Cardiac septum (tissue), 1 donor: ENCODE data around the gene FAM13B. TPM values are rescaled to one million over a fixed set of nuclear protein-coding genes. Genes with fewer than 3 reads are reported as not detected.
A peak's percentile ranks its signal among the peaks of the same experiment; 100 is the strongest.
"Not testable (repeated sequence)": the region's sequence is repeated elsewhere in the genome, so short reads cannot be mapped to it uniquely, and the experiment has no call there.

Experiments
- DNase-seq: peaks from one replicate; pipeline ENCODE4 v3.0.0-alpha.2; 2020; ENCODE audit warnings: low spot score
- intact Hi-C: fragments of 100-400 bp; cut with DNase I; formaldehyde crosslinking; loops from one replicate; pipeline ENCODE4 v1.14.0; 2022
- total RNA-seq: library from RNA; stranded (reverse); fragmentation: NEBNext Ultra II Directional; extraction: Animal tissue kit (Norgen Biotek cat#: 25700); gene quantifications from one replicate; pipeline ENCODE4 v1.2.1, GENCODE V29; 2021
- donor health status: DM: no; HTN: no; CAD: no.

The FAM13B gene
- total RNA-seq, 1 donor from 2014 or later, result 26.5 TPM

- intact Hi-C loops, result loop anchor here (5.0 kb wide), 1 partner anchor 95 kb away; no protein-coding TSS in a partner anchor
- DNase-seq, result no peak
Observed at GRCh38 chr5:138037271-138037670, 4.4 kb upstream of the FAM13B start.

GRCh38 chr5:138035605-138036537 is 3.0 kb upstream of the FAM13B start:
- no peak for DNase-seq
- intact Hi-C loops, result loop anchor here (1.0 to 5.0 kb wide), 2 partner anchors 33 to 96 kb away; no protein-coding TSS in a partner anchor

GRCh38 chr5:138033907-138034306 is 1.0 kb upstream of the FAM13B start:
- intact Hi-C loops, result loop anchor here (2.0 to 5.0 kb wide), 2 partner anchors 229 to 257 kb away; no protein-coding TSS in a partner anchor
- no peak for DNase-seq

- no peak for DNase-seq
- intact Hi-C loops, result loop anchor here (2.0 to 5.0 kb wide), 2 partner anchors 229 to 256 kb away; no protein-coding TSS in a partner anchor
Observed at GRCh38 chr5:138033386-138033808, 518 bp upstream of the FAM13B start.

- intact Hi-C loops, result loop anchor here (2.0 to 5.0 kb wide), 2 partner anchors 227 to 255 kb away; no protein-coding TSS in a partner anchor
- DNase-seq, result peak; percentile 86
Observed at GRCh38 chr5:138032028-138032571, 779 bp downstream of the FAM13B start.

GRCh38 chr5:138029944-138030343 is 2.9 kb downstream of the FAM13B start:
- intact Hi-C loops, result loop anchor here (5.0 kb wide), 1 partner anchor 253 kb away; no protein-coding TSS in a partner anchor

GRCh38 chr5:138029501-138029900 is 3.4 kb downstream of the FAM13B start:
- intact Hi-C loops, result no loop called here

More at GRCh38 chr5:138029944-138030343, 2.9 kb downstream of the FAM13B start:
- DNase-seq, result no peak

GRCh38 chr5:138028971-138029365 is 3.9 kb downstream of the FAM13B start:
- no peak for DNase-seq
- intact Hi-C loops, result no loop called here

More at GRCh38 chr5:138029501-138029900, 3.4 kb downstream of the FAM13B start:
- no peak for DNase-seq

GRCh38 chr5:138028262-138028970 is 4.5 kb downstream of the FAM13B start:
- intact Hi-C loops, result not testable (repeated sequence)

GRCh38 chr5:138026793-138027192 is 6.1 kb downstream of the FAM13B start:
- DNase-seq, intact Hi-C loops: not testable (repeated sequence)

More at GRCh38 chr5:138028262-138028970, 4.5 kb downstream of the FAM13B start:
- not testable (repeated sequence) for DNase-seq

GRCh38 chr5:138025285-138025684 is 7.6 kb downstream of the FAM13B start:
- no peak for DNase-seq
- intact Hi-C loops, result no loop called here

GRCh38 chr5:138024117-138024516 is 8.8 kb downstream of the FAM13B start:
- intact Hi-C loops, result no loop called here
- DNase-seq, result no peak

- intact Hi-C loops, result no loop called here
- DNase-seq, result no peak
Observed at GRCh38 chr5:138022912-138023311, 10.0 kb downstream of the FAM13B start.

GRCh38 chr5:138021771-138022170 is 11.1 kb downstream of the FAM13B start:
- intact Hi-C loops, result no loop called here
- DNase-seq, result no peak

GRCh38 chr5:138018849-138019248 is 14.0 kb downstream of the FAM13B start:
- intact Hi-C loops, result no loop called here

GRCh38 chr5:138015916-138016315 is 17.0 kb downstream of the FAM13B start:
- no peak for DNase-seq
- intact Hi-C loops, result no loop called here

More at GRCh38 chr5:138018849-138019248, 14.0 kb downstream of the FAM13B start:
- no peak for DNase-seq

- intact Hi-C loops, result no loop called here
- DNase-seq, result no peak
Observed at GRCh38 chr5:138011991-138012390, 20.9 kb downstream of the FAM13B start.

GRCh38 chr5:138000102-138000723 is 32.7 kb downstream of the FAM13B start:
- no peak for DNase-seq
- intact Hi-C loops, result no loop called here

GRCh38 chr5:137997726-137998213 is 35.1 kb downstream of the FAM13B start:
- no peak for DNase-seq
- intact Hi-C loops, result no loop called here
